ENCODE data around the gene SURF1.

DNA sequence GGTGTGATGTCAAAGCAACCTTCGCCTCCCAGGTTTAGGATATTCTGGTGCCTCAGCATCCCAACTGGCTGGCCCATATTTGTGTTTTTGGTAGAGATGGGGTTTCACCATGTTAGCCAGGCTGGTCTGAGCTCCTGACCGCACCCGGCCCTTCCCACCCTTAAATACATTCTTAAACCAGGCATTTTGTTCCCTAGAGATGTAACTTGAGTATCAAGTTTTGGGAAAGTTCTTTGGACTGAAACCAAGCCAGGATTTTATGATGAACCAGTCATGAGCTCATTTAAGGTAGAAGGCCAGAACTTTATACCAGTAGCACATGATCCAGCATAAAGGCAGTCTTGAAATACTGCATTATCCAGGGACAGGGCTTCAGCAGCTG lies 4.8 kb downstream of the SURF1 start:
- no peak for TF ChIP-seq CTCF (IDR thresholded peaks at IDR 0.05)
- TF ChIP-seq POLR2A (IDR thresholded peaks at IDR 0.05) = no peak
